HG02610 (cell line): ENCODE measurements around the gene PTCD2.

Source experiments
- ATAC-seq: cut with Tn5 transposase; IDR thresholded peaks from one replicate; pipeline ENCODE4 v1.9.1; 2021; ENCODE audit warnings: mild to moderate bottlenecking, moderate library complexity; ENCODE audit not compliant: unreplicated experiment

The PTCD2 gene

GRCh38 chr5:72319976-72320752 is at the start of gene PTCD2, which contains the start of gene MRPS27:
TSS of gene PTCD2 (plus strand) at chr5:72320373. CDS start at chr5:72320383, 10 bp downstream.
TSS of gene MRPS27 (minus strand) at chr5:72320240. CDS start at chr5:72320221, 19 bp downstream.
- peak; percentile 99 for ATAC-seq

GRCh38 chr5:72271702-72272101 is 48.5 kb upstream of the PTCD2 start:
- ATAC-seq, result no peak

- no peak for ATAC-seq
These were observed 47.8 kb upstream of the PTCD2 start for GRCh38 chr5:72272398-72272797.

GRCh38 chr5:72273547-72273946 is 46.6 kb upstream of the PTCD2 start:
- no peak for ATAC-seq

GRCh38 chr5:72276219-72276752 is 43.9 kb upstream of the PTCD2 start:
- ATAC-seq, result no peak

GRCh38 chr5:72280581-72281069 is 39.5 kb upstream of the PTCD2 start:
- ATAC-seq, result no peak

- ATAC-seq, result no peak
These were observed 38.8 kb upstream of the PTCD2 start for GRCh38 chr5:72281430-72281763.

- ATAC-seq, result no peak
These were observed 38.2 kb upstream of the PTCD2 start for GRCh38 chr5:72281764-72282499.

GRCh38 chr5:72282878-72283277 is 37.3 kb upstream of the PTCD2 start:
- ATAC-seq, result no peak

- no peak for ATAC-seq
These were observed 36.8 kb upstream of the PTCD2 start for GRCh38 chr5:72283358-72283757.

GRCh38 chr5:72284559-72285423 is 35.4 kb upstream of the PTCD2 start:
- ATAC-seq, result no peak

- ATAC-seq, result no peak
These were observed 34.8 kb upstream of the PTCD2 start for GRCh38 chr5:72285424-72285821.

GRCh38 chr5:72286798-72287197 is 33.4 kb upstream of the PTCD2 start:
- no peak for ATAC-seq

GRCh38 chr5:72288924-72289323 is 31.2 kb upstream of the PTCD2 start:
- no peak for ATAC-seq

GRCh38 chr5:72290356-72291133 is 29.6 kb upstream of the PTCD2 start:
- no peak for ATAC-seq

GRCh38 chr5:72291601-72292000 is 28.6 kb upstream of the PTCD2 start:
- no peak for ATAC-seq

GRCh38 chr5:72292411-72292810 is 27.8 kb upstream of the PTCD2 start:
- ATAC-seq, result no peak

- no peak for ATAC-seq
These were observed 26.6 kb upstream of the PTCD2 start for GRCh38 chr5:72293495-72294055.

GRCh38 chr5:72294473-72294872 is 25.7 kb upstream of the PTCD2 start:
- ATAC-seq, result no peak

- ATAC-seq, result no peak
These were observed 24.6 kb upstream of the PTCD2 start for GRCh38 chr5:72295539-72295938.
